SK-N-SH (cell line): Measurements from ENCODE around the gene GALNS. TPM values are rescaled to one million over a fixed set of nuclear protein-coding genes. Genes with fewer than 3 reads are reported as not detected.

ENCODE experiments used
- CTCF ChIA-PET: fragments of 300-600, 350-600 bp; formaldehyde crosslinking; extraction: SDS; loops from one replicate; lab custom pipeline; 2021; lab: Yijun Ruan, JAX
- POLR2A ChIA-PET: fragments of 350-600 bp; sonication (Branson Sonifier 250); formaldehyde crosslinking; extraction: SDS; loops from one replicate; lab custom pipeline; 2020; ENCODE audit warnings: antibody characterized with exemption, inconsistent platforms; lab: Yijun Ruan, JAX
- DNase-seq: peaks from one replicate; pipeline ENCODE4 v3.0.0; 2012
- H2AFZ ChIP-seq: fragments of 200-600 bp; sonication (generic); 2 replicates; pipeline ENCODE4 v1.8.1; 2016; ENCODE audit warnings: antibody characterized with exemption, mild to moderate bottlenecking, low read depth
- H3F3A ChIP-seq: fragments of 200-600 bp; sonication (generic); replicated peaks from 2 replicates; pipeline ENCODE3; 2016; ENCODE audit warnings: antibody characterized with exemption, mild to moderate bottlenecking; ENCODE audit not compliant: insufficient read depth
- H3K27ac ChIP-seq, 2 experiments: fragments of 200-500 bp in 1 of 2; fragments of 200-600 bp in 1 of 2; sonication (Bioruptor generic) in 1 of 2; sonication (generic), shearing (Covaris generic) in 1 of 2; 2 replicates each; pipeline versions ENCODE4 v1.5.1 to v1.6.1; 2014 to 2016; ENCODE audit warnings: low read depth in 2 of 2, inconsistent platforms in 1 of 2, low read length in 1 of 2, mild to moderate bottlenecking in 1 of 2, mixed read lengths in 1 of 2
- H3K27me3 ChIP-seq: fragments of 200-600 bp; sonication (generic), shearing (Covaris generic); 2 replicates; pipeline ENCODE4 v1.6.1; 2016; ENCODE audit warnings: mixed run types; ENCODE audit not compliant: insufficient read depth
- H3K36me3 ChIP-seq, 2 experiments: fragments of 200-500 bp in 1 of 2; fragments of 200-600 bp in 1 of 2; sonication (Bioruptor generic) in 1 of 2; sonication (generic) in 1 of 2; replicated peaks in 1 of 2; 2 replicates each; pipeline versions ENCODE3 to v1.5.1; 2014 to 2016; ENCODE audit warnings: low read length in 1 of 2, mild to moderate bottlenecking in 1 of 2; ENCODE audit not compliant: insufficient read depth in 2 of 2, control insufficient read depth in 1 of 2
- H3K4me1 ChIP-seq, 2 experiments: fragments of 200-500 bp in 1 of 2; fragments of 200-600 bp in 1 of 2; sonication (Bioruptor generic) in 1 of 2; sonication (generic), shearing (Covaris generic) in 1 of 2; 2 replicates each; pipeline versions ENCODE4 v1.5.1 to v1.6.1; 2014 to 2016; ENCODE audit warnings: low read depth in 1 of 2, low read length in 1 of 2, mixed run types in 1 of 2; ENCODE audit not compliant: insufficient read depth in 2 of 2, control insufficient read depth in 1 of 2
- H3K4me2 ChIP-seq: fragments of 200-600 bp; sonication (generic), shearing (Covaris generic); 2 replicates; pipeline ENCODE4 v1.6.1; 2017; ENCODE audit warnings: mixed run types
- H3K4me3 ChIP-seq, 2 experiments: fragments of 200-500 bp in 1 of 2; fragments of 200-600 bp in 1 of 2; sonication (Bioruptor generic) in 1 of 2; sonication (generic), shearing (Covaris generic) in 1 of 2; 2 replicates each; pipeline versions ENCODE4 v1.5.1 to v1.8.1; 2014 to 2016; ENCODE audit warnings: low read depth in 2 of 2, inconsistent platforms in 1 of 2, low read length in 1 of 2, mild to moderate bottlenecking in 1 of 2, mixed read lengths in 1 of 2, moderate library complexity in 1 of 2
- H3K79me2 ChIP-seq: fragments of 200-600 bp; sonication (generic); 2 replicates; pipeline ENCODE4 v1.8.1; 2017; ENCODE audit warnings: mild to moderate bottlenecking; ENCODE audit not compliant: insufficient read depth
- H3K9ac ChIP-seq: fragments of 200-600 bp; sonication (generic); 2 replicates; pipeline ENCODE4 v1.6.1; 2017; ENCODE audit warnings: mixed run types
- H3K9me2 ChIP-seq: fragments of 200-600 bp; sonication (generic); 2 replicates; pipeline ENCODE4 v1.6.1; 2017; ENCODE audit warnings: mixed run types
- H3K9me3 ChIP-seq: fragments of 200-600 bp; sonication (generic); 2 replicates; pipeline ENCODE4 v1.6.1; 2017; ENCODE audit warnings: mixed run types, mild to moderate bottlenecking, moderate library complexity
- H4K20me1 ChIP-seq: fragments of 200-600 bp; sonication (generic); 2 replicates; pipeline ENCODE4 v1.6.1; 2017; ENCODE audit warnings: mild to moderate bottlenecking, mixed run types; ENCODE audit not compliant: insufficient read depth
- CHD2 ChIP-seq: fragments of 150-350 bp; IDR thresholded peaks from 2 replicates; pipeline ENCODE4 v1.6.1; 2018; ENCODE audit warnings: low read length; ENCODE audit not compliant: partially characterized antibody
- EP300 ChIP-seq, 2 experiments: IDR thresholded peaks; 2 replicates each; pipeline versions ENCODE4 v1.4.0 to v1.6.1; 2012; ENCODE audit warnings: borderline replicate concordance in 1 of 2, low read depth in 1 of 2, low read length in 1 of 2
- EZH2phosphoT487 ChIP-seq: fragments of 200-600 bp; sonication (generic); IDR thresholded peaks from 2 replicates; pipeline ENCODE4 v1.6.1; 2017; ENCODE audit warnings: low read depth, mixed run types, mild to moderate bottlenecking, antibody characterized with exemption, moderate library complexity, borderline replicate concordance
- MEF2A ChIP-seq: IDR thresholded peaks from 2 replicates; pipeline ENCODE4 v1.4.0; 2012; ENCODE audit warnings: low read depth, borderline replicate concordance
- MXI1 ChIP-seq: IDR thresholded peaks from 2 replicates; pipeline ENCODE4 v1.6.1; 2012; ENCODE audit warnings: mild to moderate bottlenecking, low read depth, low read length, improper control_type of control experiment
- NRF1 ChIP-seq: IDR thresholded peaks from 2 replicates; pipeline ENCODE4 v1.6.1; 2012; ENCODE audit warnings: low read depth, mild to moderate bottlenecking, low read length
- REST ChIP-seq: IDR thresholded peaks from 2 replicates; pipeline ENCODE4 v1.6.1; 2012; ENCODE audit warnings: mild to moderate bottlenecking, low read depth, low read length, moderate library complexity
- RFX5 ChIP-seq: IDR thresholded peaks from 2 replicates; pipeline ENCODE4 v1.6.1; 2012; ENCODE audit warnings: mild to moderate bottlenecking, improper control_type of control experiment, low read length
- RXRA ChIP-seq: IDR thresholded peaks from 2 replicates; pipeline ENCODE4 v1.4.0; 2012; ENCODE audit warnings: low read depth, mild to moderate bottlenecking, borderline replicate concordance
- TCF12 ChIP-seq: IDR thresholded peaks from 2 replicates; pipeline ENCODE4 v1.4.0; 2012
- USF2 ChIP-seq: fragments of 150-350 bp; IDR thresholded peaks from 2 replicates; pipeline ENCODE4 v1.6.1; 2017; ENCODE audit warnings: antibody characterized with exemption, low read length, low read depth, borderline replicate concordance
- WGBS: methylation state at CpG from one replicate; pipeline ENCODE4 v1.1.6; 2017; ENCODE audit warnings: low lambda C conversion rate; 5-methylcytosine and 5-hydroxymethylcytosine counted together
- polyA plus RNA-seq, 3 experiments: library from polyadenylated mRNA; depleted of rRNA; stranded (reverse); fragments of >200 nt; gene quantifications; 2 replicates each; pipeline ENCODE4 v1.2.3, GENCODE V29; 2012

Gene GALNS
- polyA plus RNA-seq, 1 of the 3 experiments (the other 2 are of a cell fraction) = 16.5 TPM

- no peak overlapping the region for H3K27ac ChIP-seq
- no peak overlapping the region for H2AFZ ChIP-seq
- DNase-seq = no peak
- H3K4me3 ChIP-seq = no peak overlapping the region
- H4K20me1 ChIP-seq = no peaks in the 10 kb centered on the region
- no peaks in the 10 kb centered on the region for H3K9me2 ChIP-seq
- CTCF ChIA-PET = interaction anchor here (1.0 to 1.2 kb wide), 3 partner anchors 22 to 165 kb away, joined by 3 to 4 read pairs (median 3); no protein-coding TSS in a partner anchor
- no peaks in the 10 kb centered on the region for H3K79me2 ChIP-seq
- no peaks in the 10 kb centered on the region for H3K9me3 ChIP-seq
- H3K4me2 ChIP-seq = no peak overlapping the region
- H3K4me1 ChIP-seq = no peaks in the 10 kb centered on the region; a peak in 1 of 4 replicates
- POLR2A ChIA-PET = no interaction called here
- peaks cover 67% of the 10 kb centered on the region for H3K27me3 ChIP-seq
- no peaks in the 10 kb centered on the region for H3K36me3 ChIP-seq
- WGBS = 42% methylated on average over 3 of the region's 41 CpGs
- no peak overlapping the region for H3K9ac ChIP-seq
- H3F3A ChIP-seq = no peaks in the 10 kb centered on the region
- no peak for TF ChIP-seq RXRA
- no peak for TF ChIP-seq REST
- TF ChIP-seq RFX5 = no peak
- no peak for TF ChIP-seq CHD2
- no peak for TF ChIP-seq USF2
- no peak for TF ChIP-seq NRF1
- no peak for TF ChIP-seq EP300 (IDR thresholded peaks at IDR 0.05; ENCODE audit: borderline replicate concordance in 1 of 2, low read depth in 1 of 2, low read length in 1 of 2)
- TF ChIP-seq MEF2A = no peak
- no peak for TF ChIP-seq TCF12
- TF ChIP-seq EZH2phosphoT487 = no peak
- no peak for TF ChIP-seq MXI1
These were observed 43.3 kb upstream of the GALNS start for GRCh38 chr16:88899901-88900661.
